NB4 (cell line): ENCODE data around the gene FAM193A.
"Not testable (repeated sequence)": the region's sequence is repeated elsewhere in the genome, so short reads cannot be mapped to it uniquely, and the experiment has no call there.

Source experiments
- DNase-seq: peaks from one replicate; pipeline ENCODE4 v3.0.0; 2010; ENCODE audit warnings: low read depth
- H3K4me3 ChIP-seq: one replicate; pipeline ENCODE4 v1.5.1; 2011; ENCODE audit warnings: mild to moderate bottlenecking, low read depth, low read length, moderate library complexity
- MYC ChIP-seq: IDR thresholded peaks from 2 replicates; pipeline ENCODE4 v1.6.1; 2011; ENCODE audit warnings: low read depth, low read length
- POLR2A ChIP-seq: IDR thresholded peaks from 2 replicates; pipeline ENCODE4 v1.6.1; 2011; ENCODE audit warnings: mild to moderate bottlenecking; ENCODE audit not compliant: insufficient read length; ENCODE audit errors: extremely low read depth
- TF ChIP-seq, protein P1 (sequence below): IDR thresholded peaks from 2 replicates; pipeline ENCODE4 v1.6.1; 2011; ENCODE audit warnings: low read depth, low read length
- TF ChIP-seq, protein P2 (sequence below): IDR thresholded peaks from one replicate; pipeline ENCODE4 v1.5.1; 2012; ENCODE audit warnings: low read depth, low read length

Gene FAM193A

DNA sequence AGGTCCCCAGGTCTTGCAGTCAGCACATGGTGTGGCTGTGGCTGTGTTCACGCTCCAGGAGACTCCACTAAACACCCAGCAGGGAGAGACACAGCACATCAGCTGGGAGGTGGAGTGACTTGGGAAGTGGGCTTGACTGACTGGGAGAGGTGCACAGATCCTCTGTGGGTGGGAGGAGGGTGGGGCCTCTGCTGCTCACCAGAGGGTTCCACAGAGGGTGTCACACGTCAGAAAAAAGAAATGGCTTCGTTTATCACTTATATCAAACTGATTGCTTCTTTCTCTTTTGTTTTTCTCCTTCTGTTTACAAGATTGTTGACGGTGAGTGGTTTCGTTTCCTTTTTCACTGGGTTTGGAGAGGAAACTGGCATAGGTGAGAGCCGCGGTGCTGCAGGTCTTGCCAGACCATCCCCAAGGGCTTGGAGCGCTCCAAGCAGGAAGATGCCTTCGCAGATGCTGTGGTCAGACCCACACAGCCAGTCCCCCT, 24.8 kb upstream of the FAM193A start:
- TF ChIP-seq POLR2A (no peak), MYC (no peak)
- TF ChIP-seq, protein P1, sequence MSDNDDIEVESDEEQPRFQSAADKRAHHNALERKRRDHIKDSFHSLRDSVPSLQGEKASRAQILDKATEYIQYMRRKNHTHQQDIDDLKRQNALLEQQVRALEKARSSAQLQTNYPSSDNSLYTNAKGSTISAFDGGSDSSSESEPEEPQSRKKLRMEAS = no peak
- TF ChIP-seq, protein P2, sequence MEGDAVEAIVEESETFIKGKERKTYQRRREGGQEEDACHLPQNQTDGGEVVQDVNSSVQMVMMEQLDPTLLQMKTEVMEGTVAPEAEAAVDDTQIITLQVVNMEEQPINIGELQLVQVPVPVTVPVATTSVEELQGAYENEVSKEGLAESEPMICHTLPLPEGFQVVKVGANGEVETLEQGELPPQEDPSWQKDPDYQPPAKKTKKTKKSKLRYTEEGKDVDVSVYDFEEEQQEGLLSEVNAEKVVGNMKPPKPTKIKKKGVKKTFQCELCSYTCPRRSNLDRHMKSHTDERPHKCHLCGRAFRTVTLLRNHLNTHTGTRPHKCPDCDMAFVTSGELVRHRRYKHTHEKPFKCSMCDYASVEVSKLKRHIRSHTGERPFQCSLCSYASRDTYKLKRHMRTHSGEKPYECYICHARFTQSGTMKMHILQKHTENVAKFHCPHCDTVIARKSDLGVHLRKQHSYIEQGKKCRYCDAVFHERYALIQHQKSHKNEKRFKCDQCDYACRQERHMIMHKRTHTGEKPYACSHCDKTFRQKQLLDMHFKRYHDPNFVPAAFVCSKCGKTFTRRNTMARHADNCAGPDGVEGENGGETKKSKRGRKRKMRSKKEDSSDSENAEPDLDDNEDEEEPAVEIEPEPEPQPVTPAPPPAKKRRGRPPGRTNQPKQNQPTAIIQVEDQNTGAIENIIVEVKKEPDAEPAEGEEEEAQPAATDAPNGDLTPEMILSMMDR = no peak
- H3K4me3 ChIP-seq = no peak overlapping the region
- no peak for DNase-seq

DNA sequence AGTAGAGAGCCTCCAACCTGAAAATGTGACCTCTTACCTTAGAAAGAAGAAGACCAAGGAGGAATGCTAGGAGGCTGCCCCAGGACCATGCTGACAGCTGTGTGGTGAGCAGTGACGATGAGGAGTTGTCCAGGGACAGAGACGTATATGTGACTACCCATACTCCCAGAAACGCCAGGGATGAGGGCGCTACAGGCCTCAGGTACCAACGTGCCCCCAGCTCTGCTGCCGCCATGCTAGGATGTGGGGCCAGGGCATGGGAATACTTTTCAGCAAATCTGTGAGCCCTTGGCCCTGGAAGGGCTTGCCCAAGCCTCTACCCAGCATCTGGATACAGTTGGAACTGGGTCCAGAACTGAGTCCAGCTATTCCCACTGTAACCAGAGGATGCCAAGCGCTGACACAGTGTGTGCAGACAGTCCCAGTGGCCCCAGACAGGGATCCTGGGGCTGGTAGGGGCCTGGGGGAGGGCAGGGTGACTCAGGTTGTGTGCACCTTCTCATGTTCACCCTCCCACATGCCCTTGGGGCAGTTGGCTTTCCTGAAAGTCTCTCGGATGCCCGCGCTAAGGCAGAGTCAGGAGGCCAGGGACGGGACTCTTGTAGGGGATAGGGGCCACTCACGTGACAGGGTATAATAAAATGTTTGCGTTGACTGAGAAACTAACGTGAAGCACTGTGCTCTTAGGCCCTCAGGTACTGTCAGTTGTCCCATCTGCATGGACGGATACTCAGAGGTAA, 23.9 kb upstream of the FAM193A start:
- no peak overlapping the region for H3K4me3 ChIP-seq
- TF ChIP-seq POLR2A (no peak), MYC (no peak)
- TF ChIP-seq, protein P1 = no peak
- TF ChIP-seq, protein P2 = no peak
- no peak for DNase-seq

DNA sequence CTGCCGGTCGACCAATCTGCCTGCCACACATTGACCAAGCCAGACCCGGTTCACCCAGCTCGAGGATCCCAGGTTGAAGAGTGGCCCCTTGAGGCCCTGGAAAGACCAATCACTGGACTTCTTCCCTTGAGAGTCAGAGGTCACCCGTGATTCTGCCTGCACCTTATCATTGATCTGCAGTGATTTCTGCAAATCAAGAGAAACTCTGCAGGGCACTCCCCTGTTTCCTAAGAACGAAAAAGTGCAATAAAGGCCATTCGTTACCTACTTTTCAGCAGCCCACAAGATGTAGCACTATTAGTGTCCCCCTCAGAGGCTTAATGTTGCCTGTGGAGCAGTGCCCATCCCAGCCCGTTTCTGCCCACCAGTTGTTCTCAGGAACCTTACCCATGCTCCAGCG, 22.3 kb upstream of the FAM193A start:
- DNase-seq = not testable (repeated sequence)

DNA sequence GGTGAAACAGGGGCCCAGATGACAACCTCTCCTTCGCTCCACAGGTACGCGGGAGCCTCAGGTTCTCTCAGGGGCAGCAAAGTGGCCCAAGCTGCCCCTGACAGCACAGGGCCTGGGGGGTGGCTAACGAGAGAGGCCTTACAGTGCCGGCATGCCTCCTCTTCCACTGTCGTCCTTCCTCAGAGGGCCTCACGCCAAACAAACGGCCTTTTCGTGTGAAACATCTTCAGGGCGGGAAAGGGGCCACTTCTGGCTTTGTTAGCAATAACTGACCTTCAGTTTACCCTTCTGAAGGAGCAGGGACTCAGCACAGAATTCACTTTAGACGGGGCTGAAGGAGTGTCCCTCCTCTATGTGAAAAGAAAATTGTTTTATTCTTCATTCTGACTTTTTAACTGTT, 21.5 kb upstream of the FAM193A start:
- not testable (repeated sequence) for H3K4me3 ChIP-seq, DNase-seq

More for the DNA sequence above, 22.3 kb upstream of the FAM193A start:
- not testable (repeated sequence) for H3K4me3 ChIP-seq

DNA sequence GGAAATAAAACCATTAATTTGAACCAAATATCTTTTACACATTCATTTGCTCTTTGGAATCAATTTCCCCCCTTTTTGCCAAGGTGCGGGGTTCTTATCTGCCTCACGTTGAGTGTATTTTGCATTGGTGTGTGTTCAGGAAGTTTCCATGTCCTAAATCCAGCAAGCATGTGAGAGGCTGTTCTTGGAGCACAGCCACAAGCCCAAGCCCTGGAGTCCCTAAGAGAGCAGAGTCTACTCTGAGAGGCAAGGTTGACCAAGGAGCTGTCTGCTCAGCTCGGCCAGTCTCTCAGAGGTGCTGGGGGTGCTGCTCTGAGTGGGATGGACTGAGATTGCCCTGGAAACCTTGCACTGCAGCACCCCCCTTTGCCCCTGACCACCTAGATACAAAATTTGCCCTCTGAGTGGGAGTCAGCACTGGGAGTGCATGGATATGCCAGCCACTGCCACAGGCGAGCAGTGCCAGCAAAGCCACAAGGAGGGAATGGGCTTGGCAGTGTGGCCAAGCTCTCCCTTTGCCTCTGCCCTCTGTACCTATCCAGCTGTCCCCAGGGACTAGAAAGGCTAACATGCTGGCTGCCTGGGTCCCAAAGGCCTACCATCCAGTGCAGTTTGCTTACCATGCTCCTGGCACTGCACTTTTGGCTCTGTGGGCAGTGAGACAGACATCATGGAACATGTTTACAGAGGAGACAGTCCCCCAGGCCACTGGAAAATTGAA, 20.5 kb upstream of the FAM193A start:
- DNase-seq = no peak
- TF ChIP-seq MYC (no peak), POLR2A (no peak)
- TF ChIP-seq, protein P1 = no peak
- TF ChIP-seq, protein P2 = no peak
- H3K4me3 ChIP-seq = no peak overlapping the region

DNA sequence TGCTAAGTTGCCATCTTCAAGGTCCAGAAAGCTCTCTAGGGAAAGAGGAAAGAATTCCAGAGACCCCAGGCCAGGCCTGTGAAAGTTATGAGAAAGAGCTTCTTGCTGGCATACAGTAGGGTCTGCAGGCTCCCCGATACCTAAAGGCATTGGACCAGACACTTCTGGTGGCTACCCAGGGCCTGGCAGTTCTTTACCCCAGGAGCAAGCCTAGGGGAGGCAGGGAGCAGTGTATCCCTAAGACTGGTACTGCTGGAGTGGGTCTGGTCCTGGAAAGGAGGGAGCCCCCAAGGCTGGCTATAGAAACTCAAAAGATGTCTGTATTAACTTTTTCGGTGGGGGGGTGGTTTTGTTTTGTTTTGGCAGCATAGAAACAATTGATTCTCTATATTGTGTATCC, 19.8 kb upstream of the FAM193A start:
- no peak overlapping the region for H3K4me3 ChIP-seq

More for the DNA sequence above, 19.8 kb upstream of the FAM193A start:
- no peak for DNase-seq
- no peak for TF ChIP-seq MYC
- TF ChIP-seq POLR2A = no peak
- TF ChIP-seq, protein P1 = no peak
- TF ChIP-seq, protein P2 = no peak
